Activated CD4-positive, alpha-beta T cell treated with anti-CD3 and anti-CD28 coated beads for 24 hours (primary cell): ENCODE results near the gene S100A13.

Source experiments
- DNase-seq, 2 donors: peaks; one replicate each; pipeline ENCODE4 v3.0.0-alpha.2; 2020; ENCODE audit warnings: low read depth in 2 of 2

Gene S100A13

GRCh38 chr1:153572569-153573015 is 54.7 kb downstream of the S100A13 start:
- DNase-seq = peak in 1 of 2 donors; percentile 45

DNA sequence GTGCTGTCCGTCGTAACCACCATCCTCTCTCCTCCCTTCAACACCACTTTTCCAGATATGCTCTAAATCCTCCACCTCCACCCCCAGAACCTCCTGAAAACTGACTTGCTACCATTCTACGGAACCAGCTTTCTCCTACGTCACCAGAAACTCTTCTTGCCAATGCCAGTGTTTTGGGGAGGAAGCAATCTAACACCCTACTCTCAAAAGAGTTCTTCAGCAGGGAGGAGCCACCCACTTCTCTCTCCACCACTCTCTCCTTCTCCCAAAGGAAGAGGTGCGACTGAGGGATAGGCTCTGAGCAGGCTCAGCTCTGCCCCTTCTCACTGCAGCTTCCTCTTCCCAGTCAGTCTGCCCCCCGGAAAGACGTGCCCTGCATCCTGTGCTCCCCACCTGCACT is 55.6 kb downstream of the S100A13 start:
- DNase-seq = no peak

DNA sequence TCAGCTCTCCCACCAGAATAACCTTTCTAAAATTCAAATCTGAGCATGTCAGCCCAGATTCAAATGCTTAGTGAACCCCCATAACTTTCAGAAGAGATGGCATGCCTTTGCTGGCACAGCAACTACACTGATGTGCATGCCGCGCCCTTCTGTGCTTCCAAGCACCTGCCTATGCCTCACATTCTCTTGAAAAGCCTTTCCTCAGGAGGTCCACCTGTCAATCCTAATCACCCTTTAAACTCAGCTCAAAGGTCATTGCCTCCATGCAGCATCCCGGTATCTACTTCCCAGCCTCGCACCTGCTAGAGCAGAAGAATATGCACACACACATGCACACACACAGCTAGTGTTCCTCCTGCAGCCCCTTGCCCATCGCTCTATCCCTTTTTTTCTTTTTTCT is 56.4 kb downstream of the S100A13 start:
- DNase-seq = no peak

GRCh38 chr1:153569465-153569864 is 57.8 kb downstream of the S100A13 start:
- DNase-seq = no peak
